Activated CD4-positive, alpha-beta T cell treated with anti-CD3 and anti-CD28 coated beads for 24 hours (primary cell): ENCODE measurements around the gene RAX.
"Not testable (repeated sequence)": the region's sequence is repeated elsewhere in the genome, so short reads cannot be mapped to it uniquely, and the experiment has no call there.

Experiments
- DNase-seq, 2 donors: peaks; one replicate each; pipeline ENCODE4 v3.0.0-alpha.2; 2020; ENCODE audit warnings: low read depth in 2 of 2

Gene RAX

GRCh38 chr18:59273759-59274532, 692 bp upstream of the RAX start:
- no peak for DNase-seq

GRCh38 chr18:59272221-59272888, 899 bp downstream of the RAX start:
- no peak for DNase-seq

GRCh38 chr18:59271606-59272220, 1.5 kb downstream of the RAX start:
- no peak for DNase-seq

- DNase-seq: no peak
These were observed 2.5 kb downstream of the RAX start for GRCh38 chr18:59270689-59271257.

GRCh38 chr18:59269563-59270119, 3.6 kb downstream of the RAX start:
- no peak for DNase-seq

- DNase-seq: peak; percentile 19 to 52
These were observed 4.3 kb downstream of the RAX start for GRCh38 chr18:59268721-59269562.

GRCh38 chr18:59268127-59268720, 5.0 kb downstream of the RAX start:
- no peak for DNase-seq

GRCh38 chr18:59267503-59268126, 5.6 kb downstream of the RAX start:
- no peak for DNase-seq

- DNase-seq: no peak
These were observed 6.3 kb downstream of the RAX start for GRCh38 chr18:59266886-59267502.

- DNase-seq: no peak
These were observed 6.8 kb downstream of the RAX start for GRCh38 chr18:59266459-59266858.

GRCh38 chr18:59265974-59266369, 7.3 kb downstream of the RAX start:
- DNase-seq: no peak

GRCh38 chr18:59265246-59265973, 7.8 kb downstream of the RAX start:
- DNase-seq: no peak

GRCh38 chr18:59264651-59265245, 8.5 kb downstream of the RAX start:
- no peak for DNase-seq

- no peak for DNase-seq
These were observed 9.1 kb downstream of the RAX start for GRCh38 chr18:59264121-59264571.

- no peak for DNase-seq
These were observed 9.6 kb downstream of the RAX start for GRCh38 chr18:59263661-59264060.

- DNase-seq: not testable (repeated sequence)
These were observed 11.0 kb downstream of the RAX start for GRCh38 chr18:59262243-59262642.

GRCh38 chr18:59261842-59262241, 11.4 kb downstream of the RAX start:
- DNase-seq: not testable (repeated sequence)

- DNase-seq: not testable (repeated sequence)
These were observed 17.8 kb downstream of the RAX start for GRCh38 chr18:59255491-59255890.
